K562 (cell line): Measurements from ENCODE around the gene CNTN6. TPM values are rescaled to one million over a fixed set of nuclear protein-coding genes. Genes with fewer than 3 reads are reported as not detected.

ENCODE experiments used
- ATAC-seq: fragments of 200-7000 bp; cut with Tn5 transposase; 3 replicates; pipeline ENCODE4 v1.9.1; 2020; ENCODE audit warnings: moderate library complexity
- BruUV-seq: library from RNA; stranded (reverse); fragments of 400-500 nt; replicated peaks from 2 replicates; lab custom pipeline; 2021; lab: Mats Ljungman, UMichigan
- CTCF ChIA-PET: fragments of 300-600 bp; formaldehyde crosslinking; extraction: SDS; loops from one replicate; lab custom pipeline; 2021; ENCODE audit warnings: low intra/inter-chr PET ratio; lab: Yijun Ruan, JAX
- POLR2A ChIA-PET: fragments of 300-600, 350-650 bp; sonication (Branson Sonifier 250); formaldehyde crosslinking; extraction: SDS; loops from one replicate; lab custom pipeline; 2021; ENCODE audit warnings: antibody characterized with exemption, inconsistent platforms; lab: Yijun Ruan, JAX
- DNase-seq, 4 experiments: peaks; one replicate each; pipeline versions ENCODE4 v3.0.0 to v3.0.0-alpha.2; 2011 to 2018; ENCODE audit warnings: low spot score in 3 of 4, mixed read lengths in 3 of 4; ENCODE audit errors: extremely low read depth in 1 of 4
- FAIRE-seq: peaks from 2 replicates; lab custom pipeline; 2011; peaks lifted over from hg19 to GRCh38; lab: Jason Lieb, UNC
- H2AFZ ChIP-seq: 2 replicates; pipeline ENCODE4 v1.6.0; 2011; ENCODE audit warnings: low read depth, low read length, control low read depth, inconsistent platforms
- H3K27ac ChIP-seq: fragments of 200-600 bp; 3 replicates; pipeline ENCODE4 v1.8.0; 2011; ENCODE audit warnings: low read depth, mild to moderate bottlenecking, control low read depth, inconsistent platforms, low read length, moderate library complexity, mixed read lengths; ENCODE audit errors: extremely low read depth
- H3K27me3 ChIP-seq, 2 experiments: fragments of 300-600 bp in 1 of 2; 2 replicates in 1 of 2; 3 replicates in 1 of 2; pipeline versions ENCODE4 v1.6.0 to v1.8.0; 2011; ENCODE audit warnings: inconsistent platforms in 2 of 2, low read length in 2 of 2, mild to moderate bottlenecking in 1 of 2, mixed read lengths in 1 of 2, moderate library complexity in 1 of 2; ENCODE audit not compliant: control insufficient read depth in 2 of 2, insufficient read depth in 2 of 2
- H3K36me3 ChIP-seq: fragments of 300-600 bp; 3 replicates; pipeline ENCODE4 v1.8.0; 2011; ENCODE audit warnings: mild to moderate bottlenecking, low read length, inconsistent platforms; ENCODE audit not compliant: control insufficient read depth, insufficient read depth
- H3K4me1 ChIP-seq, 2 experiments: fragments of 200-600 bp in 1 of 2; replicated peaks in 1 of 2; 2 replicates in 1 of 2; 3 replicates in 1 of 2; pipeline versions ENCODE4 v1.5.1 to v1.8.0; 2011; ENCODE audit warnings: inconsistent platforms in 2 of 2, low read length in 2 of 2, mild to moderate bottlenecking in 1 of 2, mixed read lengths in 1 of 2, moderate library complexity in 1 of 2; ENCODE audit not compliant: control insufficient read depth in 2 of 2, insufficient read depth in 2 of 2
- H3K4me2 ChIP-seq: 2 replicates; pipeline ENCODE4 v1.6.1; 2011; ENCODE audit warnings: low read length, control low read depth, inconsistent platforms, mixed read lengths; ENCODE audit not compliant: insufficient read depth
- H3K4me3 ChIP-seq: fragments of 200-600 bp; sonication (generic), shearing (Covaris generic); 2 replicates; pipeline ENCODE4 v1.5.1; 2016; ENCODE audit warnings: control low read depth, inconsistent platforms
- H3K79me2 ChIP-seq: fragments of 200-600 bp; 3 replicates; pipeline ENCODE4 v1.8.0; 2011; ENCODE audit warnings: low read length, inconsistent platforms; ENCODE audit not compliant: control insufficient read depth, insufficient read depth
- H3K9ac ChIP-seq, 2 experiments: 2 replicates each; pipeline versions ENCODE4 v1.6.0 to v1.6.1; 2011; ENCODE audit warnings: low read depth in 2 of 2, low read length in 2 of 2, control low read depth in 1 of 2, inconsistent platforms in 1 of 2, mild to moderate bottlenecking in 1 of 2, mixed read lengths in 1 of 2; ENCODE audit not compliant: insufficient read depth in 1 of 2
- H3K9me1 ChIP-seq: one replicate; pipeline ENCODE4 v1.6.0; 2011; ENCODE audit warnings: inconsistent platforms, mild to moderate bottlenecking, low read length, moderate library complexity; ENCODE audit not compliant: control insufficient read depth, insufficient read depth
- H3K9me3 ChIP-seq: replicated peaks from 2 replicates; pipeline ENCODE4 v1.5.1; 2011; ENCODE audit warnings: low read depth, low read length, inconsistent platforms; ENCODE audit not compliant: control insufficient read depth, insufficient read depth
- H4K20me1 ChIP-seq: replicated peaks from 2 replicates; pipeline ENCODE4 v1.6.1; 2011; ENCODE audit warnings: low read length, inconsistent platforms, mixed read lengths; ENCODE audit not compliant: control insufficient read depth, insufficient read depth
- CBFA2T2 ChIP-seq: fragments of 450-650 bp; conservative IDR thresholded peaks from 2 replicates; pipeline ENCODE4 v1.6.1; 2017; ENCODE audit warnings: mild to moderate bottlenecking
- CXXC5 ChIP-seq: fragments of 250-450 bp; sonication (Bioruptor Pico); IDR thresholded peaks from 2 replicates; pipeline ENCODE4 v1.8.0; 2022; ENCODE audit warnings: inconsistent platforms, mild to moderate bottlenecking, moderate library complexity
- EGR1 ChIP-seq: fragments of 450-650 bp; conservative IDR thresholded peaks from 2 replicates; pipeline ENCODE4 v1.6.1; 2017; ENCODE audit warnings: mild to moderate bottlenecking
- FOSL1 ChIP-seq: fragments of 200-800 bp; sonication (Bioruptor generic); conservative IDR thresholded peaks from 2 replicates; pipeline ENCODE4 v1.6.1; 2016; ENCODE audit warnings: missing genetic modification characterization, missing compliant biosample characterization
- FOXJ2 ChIP-seq: fragments of 200-800 bp; sonication (Bioruptor generic); IDR thresholded peaks from 2 replicates; pipeline ENCODE4 v1.6.1; 2016; ENCODE audit warnings: missing genetic modification characterization, missing compliant biosample characterization
- HDAC6 ChIP-seq: IDR thresholded peaks from 2 replicates; pipeline ENCODE4 v1.6.1; 2012; ENCODE audit warnings: low read depth, mild to moderate bottlenecking, control low read depth, inconsistent platforms, low read length, moderate library complexity
- HEY1 ChIP-seq: fragments of 250-450 bp; sonication (Bioruptor Pico); IDR thresholded peaks from 2 replicates; pipeline ENCODE4 v1.5.0; 2020; ENCODE audit warnings: mild to moderate bottlenecking, moderate library complexity, borderline replicate concordance
- KDM4B ChIP-seq, 2 experiments: fragments of 450-650 bp in 1 of 2; sonication (generic) in 1 of 2; IDR thresholded peaks; 2 replicates each; pipeline ENCODE4 v1.6.1; 2016 to 2017; ENCODE audit warnings: borderline replicate concordance in 2 of 2, antibody characterized with exemption in 1 of 2, low read depth in 1 of 2, mild to moderate bottlenecking in 1 of 2
- MED1 ChIP-seq: sonication (generic); formaldehyde crosslinking; IDR thresholded peaks from 2 replicates; pipeline ENCODE4 v1.8.1; 2023; ENCODE audit warnings: missing genetic modification reagents, borderline replicate concordance
- NFATC3 ChIP-seq: fragments of 450-650 bp; IDR thresholded peaks from 2 replicates; pipeline ENCODE4 v1.6.1; 2017; ENCODE audit warnings: mild to moderate bottlenecking
- SIN3A ChIP-seq, 2 experiments: fragments of 150-350 bp in 1 of 2; IDR thresholded peaks; 2 replicates each; pipeline ENCODE4 v1.6.1; 2011 to 2016; ENCODE audit warnings: borderline replicate concordance in 2 of 2, low read depth in 2 of 2, low read length in 2 of 2, mild to moderate bottlenecking in 2 of 2, moderate library complexity in 2 of 2; ENCODE audit not compliant: control insufficient read depth in 1 of 2
- TFAM ChIP-seq: fragments of 250-450 bp; sonication (Bioruptor Pico); conservative IDR thresholded peaks from 2 replicates; pipeline ENCODE4 v1.5.0; 2021; ENCODE audit warnings: mild to moderate bottlenecking, moderate library complexity
- ZBTB43 ChIP-seq: sonication (generic); formaldehyde crosslinking; IDR thresholded peaks from 2 replicates; pipeline ENCODE4 v1.8.0; 2023; ENCODE audit warnings: mild to moderate bottlenecking, missing genetic modification reagents
- ZNF12 ChIP-seq: sonication (generic); formaldehyde crosslinking; IDR thresholded peaks from 2 replicates; pipeline ENCODE4 v1.4.0; 2020; ENCODE audit warnings: mild to moderate bottlenecking, missing genetic modification reagents
- ZNF146 ChIP-seq: IDR thresholded peaks from one replicate; pipeline ENCODE4 v1.6.1; 2018; ENCODE audit warnings: missing compliant biosample characterization; ENCODE audit not compliant: unreplicated experiment
- ZNF316 ChIP-seq: fragments of 450-650 bp; IDR thresholded peaks from 2 replicates; pipeline ENCODE4 v1.6.1; 2016
- WGBS: fragments of 100-300 bp; shearing (Covaris generic); methylation state at CpG from one replicate; pipeline ENCODE4 v1.1.6; 2016; ENCODE audit warnings: low coverage, mixed read lengths; ENCODE audit not compliant: insufficient coverage; ENCODE audit errors: missing lambda C conversion rate; 5-methylcytosine and 5-hydroxymethylcytosine counted together
- in situ Hi-C: fragments of 300-500 bp; cut with MboI; formaldehyde crosslinking; loops from 4 replicates; pipeline ENCODE4 v1.15.0; 2018; ENCODE audit warnings: inconsistent platforms, mixed read lengths
- intact Hi-C: fragments of 100-400 bp; cut with micrococcal nuclease; formaldehyde crosslinking; loops from 2 replicates; pipeline ENCODE4 v1.14.2; 2022
- polyA plus RNA-seq, 8 experiments: library from polyadenylated mRNA; depleted of rRNA in 4 of 8; stranded (reverse) in 5 of 8; unstranded in 3 of 8; fragments of >200 nt; fragmentation: Nextera tagmentation in 2 of 8; fragmentation: Illumina TruSeq in 1 of 8; extraction: Ambion mirVana in 2 of 8; extraction: Trizol in 1 of 8; gene quantifications; 2 replicates each; pipeline versions ENCODE4 v1.2.1 to v1.2.3, GENCODE V29; 2011 to 2014; ENCODE audit warnings: inconsistent platforms in 1 of 8, missing spikeins in 1 of 8
- total RNA-seq, 7 experiments: library from RNA; depleted of rRNA in 6 of 7; stranded (reverse); fragments of >200 nt in 6 of 7; fragmentation: Illumina TruSeq in 2 of 7; extraction: Trizol in 2 of 7; gene quantifications; 2 replicates each; pipeline versions ENCODE4 v1.2.1 to v1.2.3, GENCODE V29; 2011 to 2021; ENCODE audit warnings: low replicate concordance in 1 of 7
- TF ChIP-seq, protein P1 (sequence below): fragments of 450-650 bp; IDR thresholded peaks from one replicate; pipeline ENCODE4 v1.6.1; 2018; ENCODE audit warnings: mild to moderate bottlenecking, moderate library complexity; ENCODE audit not compliant: partially characterized antibody

The CNTN6 gene
- total and polyA plus RNA-seq, 9 of the 15 experiments (the other 6 are each of a cell fraction or from before 2014, with no cell fraction given) = not detected

DNA sequence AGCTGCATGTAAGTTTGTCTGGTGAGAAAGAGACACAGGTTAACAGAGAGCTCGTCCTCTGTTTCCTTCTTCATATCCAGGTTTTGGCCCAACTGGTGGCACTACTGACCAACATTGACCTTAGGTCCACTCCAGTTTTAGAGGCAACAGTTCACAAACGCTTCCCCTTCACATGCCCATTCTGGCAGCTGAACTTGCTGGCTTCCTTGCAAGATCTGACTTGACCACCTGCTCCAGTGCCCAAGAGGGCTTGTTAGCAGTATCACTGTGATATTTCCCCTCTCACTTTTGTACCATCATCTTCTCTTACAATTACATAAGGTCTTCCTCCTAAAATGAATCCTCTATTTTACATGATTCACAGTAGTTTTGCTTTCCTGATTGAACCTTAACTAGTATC, 71.3 kb downstream of the CNTN6 start:
- FAIRE-seq (no peak), DNase-seq (no peak), ATAC-seq (no peak)
- TF ChIP-seq ZNF316 (no peak), ZBTB43 (no peak), CXXC5 (no peak), CBFA2T2 (no peak), KDM4B (IDR thresholded peaks at IDR 0.05; ENCODE audit: borderline replicate concordance in 2 of 2, low read depth in 1 of 2) (no peak), NFATC3 (no peak), FOXJ2 (tag) (no peak), FOSL1 (no peak), SIN3A (IDR thresholded peaks at IDR 0.05; ENCODE audit: borderline replicate concordance in 2 of 2, control insufficient read depth in 1 of 2, low read depth in 2 of 2, low read length in 2 of 2) (no peak), ZNF146 (CRISPR knock-in tag) (no peak), ZNF12 (CRISPR knock-in tag) (no peak), HEY1 (CRISPR knock-in tag) (no peak), MED1 (CRISPR knock-in tag) (no peak), TFAM (no peak), HDAC6 (no peak), EGR1 (no peak)
- TF ChIP-seq, protein P1, sequence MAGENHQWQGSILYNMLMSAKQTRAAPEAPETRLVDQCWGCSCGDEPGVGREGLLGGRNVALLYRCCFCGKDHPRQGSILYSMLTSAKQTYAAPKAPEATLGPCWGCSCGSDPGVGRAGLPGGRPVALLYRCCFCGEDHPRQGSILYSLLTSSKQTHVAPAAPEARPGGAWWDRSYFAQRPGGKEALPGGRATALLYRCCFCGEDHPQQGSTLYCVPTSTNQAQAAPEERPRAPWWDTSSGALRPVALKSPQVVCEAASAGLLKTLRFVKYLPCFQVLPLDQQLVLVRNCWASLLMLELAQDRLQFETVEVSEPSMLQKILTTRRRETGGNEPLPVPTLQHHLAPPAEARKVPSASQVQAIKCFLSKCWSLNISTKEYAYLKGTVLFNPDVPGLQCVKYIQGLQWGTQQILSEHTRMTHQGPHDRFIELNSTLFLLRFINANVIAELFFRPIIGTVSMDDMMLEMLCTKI = no peak
- CTCF ChIA-PET = no interaction called here
- Histone ChIP-seq H3K9me3 (no peaks in the 10 kb centered on the region; the same call in 1 of the 2 replicates), H3K79me2 (no peaks in the 10 kb centered on the region), H3K36me3 (no peaks in the 10 kb centered on the region), H4K20me1 (no peaks in the 10 kb centered on the region), H2AFZ (no peak overlapping the region), H3K27ac (no peak overlapping the region), H3K4me1 (no peaks in the 10 kb centered on the region), H3K9ac (no peak overlapping the region), H3K9me1 (no peaks in the 10 kb centered on the region), H3K4me3 (no peak overlapping the region), H3K27me3 (no peaks in the 10 kb centered on the region), H3K4me2 (no peak overlapping the region)
- POLR2A ChIA-PET = no interaction called here
- intact Hi-C loops (no loop called here), in situ Hi-C loops (no loop called here)
- no TSS peak for BruUV-seq
- WGBS = 0% methylated on average over 2 of the region's 2 CpGs
